GM12878 (cell line): Measurements from ENCODE around the gene MSL2. TPM values are rescaled to one million over a fixed set of nuclear protein-coding genes. Genes with fewer than 3 reads are reported as not detected.
"Not testable (repeated sequence)": the region's sequence is repeated elsewhere in the genome, so short reads cannot be mapped to it uniquely, and the experiment has no call there.

Experiments used
- ATAC-seq: fragments of 200-7000 bp; cut with Tn5 transposase; 3 replicates; pipeline ENCODE4 v1.9.1; 2020; ENCODE audit warnings: mild to moderate bottlenecking, moderate library complexity
- BruUV-seq: library from RNA; stranded (reverse); fragments of 400-500 nt; replicated peaks from 2 replicates; lab custom pipeline; 2021; lab: Mats Ljungman, UMichigan
- CTCF ChIA-PET: fragments of 300-600 bp; sonication (Branson Sonifier 250); formaldehyde crosslinking; extraction: SDS; loops from one replicate; lab custom pipeline; 2021; ENCODE audit warnings: inconsistent platforms; lab: Yijun Ruan, JAX
- POLR2A ChIA-PET: fragments of 350-600 bp; formaldehyde crosslinking; extraction: SDS; loops from one replicate; lab custom pipeline; 2021; ENCODE audit warnings: inconsistent platforms; lab: Charles Lee
- RAD21 ChIA-PET: fragments of 300-600 bp; sonication (Branson Sonifier 250); formaldehyde crosslinking; loops from one replicate; lab custom pipeline; 2023; ENCODE audit warnings: antibody characterized with exemption; ENCODE audit not compliant: unreplicated experiment; lab: Charles Lee
- SMC1A ChIA-PET: fragments of 300-600 bp; sonication (Branson Sonifier 250); formaldehyde crosslinking; loops from one replicate; lab custom pipeline; 2023; ENCODE audit not compliant: unreplicated experiment, uncharacterized antibody; lab: Charles Lee
- DNase-seq: peaks from one replicate; pipeline ENCODE4 v3.0.0-alpha.2; 2011; ENCODE audit warnings: low read depth, low spot score
- FAIRE-seq: peaks from 3 replicates; lab custom pipeline; 2011; peaks lifted over from hg19 to GRCh38; lab: Jason Lieb, UNC
- H2AFZ ChIP-seq: 2 replicates; pipeline ENCODE4 v1.6.0; 2011; ENCODE audit warnings: low read depth, low read length, control low read depth; ENCODE audit not compliant: control insufficient read depth
- H3K27ac ChIP-seq: 2 replicates; pipeline ENCODE4 v1.5.1; 2011; ENCODE audit warnings: control low read depth; ENCODE audit not compliant: control insufficient read depth, insufficient read depth
- H3K27me3 ChIP-seq, 2 experiments: replicated peaks in 1 of 2; 2 replicates each; pipeline versions ENCODE4 v1.6.0 to v1.6.1; 2011; ENCODE audit warnings: low read length in 1 of 2; ENCODE audit not compliant: control insufficient read depth in 2 of 2, insufficient read depth in 2 of 2
- H3K36me3 ChIP-seq, 2 experiments: 2 replicates each; pipeline ENCODE4 v1.5.1; 2011; ENCODE audit warnings: low read length in 1 of 2; ENCODE audit not compliant: control insufficient read depth in 2 of 2, insufficient read depth in 2 of 2
- H3K4me1 ChIP-seq: 2 replicates; pipeline ENCODE4 v1.6.1; 2011; ENCODE audit warnings: mild to moderate bottlenecking, low read length, moderate library complexity, mixed read lengths; ENCODE audit not compliant: control insufficient read depth, insufficient read depth
- H3K4me2 ChIP-seq: 2 replicates; pipeline ENCODE4 v1.6.0; 2011; ENCODE audit warnings: control low read depth; ENCODE audit not compliant: control insufficient read depth, insufficient read depth
- H3K4me3 ChIP-seq: fragments of 200-600 bp; sonication (generic); 2 replicates; pipeline ENCODE4 v1.5.1; 2016
- H3K79me2 ChIP-seq: 2 replicates; pipeline ENCODE4 v1.6.0; 2011; ENCODE audit warnings: low read length; ENCODE audit not compliant: control insufficient read depth, insufficient read depth
- H3K9ac ChIP-seq: 2 replicates; pipeline ENCODE4 v1.8.0; 2011; ENCODE audit warnings: low read length, control low read depth, mixed read lengths; ENCODE audit not compliant: control insufficient read depth, insufficient read depth
- H3K9me3 ChIP-seq: replicated peaks from 3 replicates; pipeline ENCODE4 v1.5.1; 2011; ENCODE audit warnings: mild to moderate bottlenecking, low read length; ENCODE audit not compliant: control insufficient read depth, insufficient read depth
- H4K20me1 ChIP-seq: 2 replicates; pipeline ENCODE4 v1.6.0; 2011; ENCODE audit not compliant: control insufficient read depth, insufficient read depth
- REST ChIP-seq: IDR thresholded peaks from 2 replicates; pipeline ENCODE4 v1.6.1; 2012; ENCODE audit warnings: mild to moderate bottlenecking, low read depth, low read length
- WGBS: methylation state at CpG from one replicate; pipeline ENCODE4 v1.1.6; 2016; ENCODE audit warnings: low lambda C conversion rate; ENCODE audit not compliant: insufficient replicate concordance, insufficient coverage; ENCODE audit errors: missing lambda C conversion rate; 5-methylcytosine and 5-hydroxymethylcytosine counted together
- in situ Hi-C: fragments of 300-500 bp; cut with MboI; formaldehyde crosslinking; loops from 9 replicates; pipeline ENCODE4 v1.14.3; 2018; ENCODE audit warnings: mixed read lengths
- intact Hi-C: fragments of 100-400 bp; cut with micrococcal nuclease; formaldehyde crosslinking; loops from one replicate; pipeline ENCODE4 v1.14.2; 2022; ENCODE audit not compliant: unreplicated experiment
- polyA plus RNA-seq, 11 experiments: library from polyadenylated mRNA; depleted of rRNA in 4 of 11; unstranded in 6 of 11; stranded (reverse) in 5 of 11; fragments of >200 nt; fragmentation: Nextera tagmentation in 4 of 11; fragmentation: Illumina TruSeq in 1 of 11; extraction: Ambion mirVana in 4 of 11; extraction: Trizol in 1 of 11; gene quantifications; 1 replicate in 1 of 11; 2 replicates in 10 of 11; pipeline versions ENCODE4 v1.2.1 to v1.2.3, GENCODE V29; 2011 to 2016; ENCODE audit warnings: inconsistent platforms in 2 of 11, missing spikeins in 2 of 11, low read depth in 1 of 11
- total RNA-seq, 4 experiments: library from RNA; depleted of rRNA in 3 of 4; stranded (reverse); fragments of >200 nt in 3 of 4; fragmentation: Illumina TruSeq in 1 of 4; extraction: Trizol in 1 of 4; gene quantifications; 2 replicates each; pipeline versions ENCODE4 v1.2.1 to v1.2.3, GENCODE V29; 2013 to 2021

MSL2 gene
- total and polyA plus RNA-seq, 10 of the 15 experiments (the other 5 are each of a cell fraction or from before 2014, with no cell fraction given): 3.5 to 31.7 (median 10.5) TPM

GRCh38 chr3:136146981-136147729, 49.0 kb downstream of the MSL2 start:
- ATAC-seq (no peak), DNase-seq (no peak), FAIRE-seq (no peak)
- no peaks in the 10 kb centered on the region for H3K4me1 ChIP-seq
- no peaks in the 10 kb centered on the region for H3K27me3 ChIP-seq
- H2AFZ ChIP-seq: no peak overlapping the region
- ChIA-PET POLR2A (interaction anchor here (0.8 kb wide), 1 partner anchor 49 kb away, joined by 3 read pairs; the partner anchor contains the start of gene MSL2), RAD21 (interaction anchor here (1.3 kb wide), 1 partner anchor 867 kb away, joined by 3 read pairs; no protein-coding TSS in a partner anchor), CTCF (interaction anchor here (1.3 kb wide), 1 partner anchor 9 kb away, joined by 4 read pairs; no protein-coding TSS in a partner anchor), SMC1A (interaction anchor here (1.1 to 2.5 kb wide), 4 partner anchors 9 to 48 kb away, joined by 3 to 7 read pairs (median 4); no protein-coding TSS in a partner anchor)
- BruUV-seq: no TSS peak
- TF ChIP-seq REST: no peak
- 90% methylated on average over 6 of the region's 6 CpGs for WGBS
- in situ Hi-C loops: no loop called here
- intact Hi-C loops: no loop called here
- no peak overlapping the region for H3K9ac ChIP-seq
- no peak overlapping the region for H3K4me3 ChIP-seq
- peaks cover 3% of the 10 kb centered on the region; the same call in 1 of the 2 replicates for H4K20me1 ChIP-seq
- H3K36me3 ChIP-seq: peaks cover 0 to 18% of the 10 kb centered on the region in 2 experiments; a peak in 2 of 4 replicates
- no peaks in the 10 kb centered on the region for H3K9me3 ChIP-seq
- H3K27ac ChIP-seq: no peak overlapping the region
- peaks cover 22% of the 10 kb centered on the region for H3K79me2 ChIP-seq
- no peak overlapping the region for H3K4me2 ChIP-seq

GRCh38 chr3:136144397-136144796, 51.7 kb downstream of the MSL2 start:
- H3K9ac ChIP-seq, H3K4me3 ChIP-seq, H3K9me3 ChIP-seq, H2AFZ ChIP-seq, in situ Hi-C loops, POLR2A ChIA-PET, RAD21 ChIA-PET, H3K4me1 ChIP-seq, H3K36me3 ChIP-seq, DNase-seq, H3K27me3 ChIP-seq, ATAC-seq, H3K79me2 ChIP-seq, FAIRE-seq, H3K27ac ChIP-seq, BruUV-seq, H4K20me1 ChIP-seq, H3K4me2 ChIP-seq: not testable (repeated sequence)
- intact Hi-C loops: loop anchor here (5.0 kb wide), 1 partner anchor 67 kb away; no protein-coding TSS in a partner anchor
- ChIA-PET CTCF (interaction anchor here (0.9 to 1.0 kb wide), 2 partner anchors 11 to 35 kb away, joined by 3 to 4 read pairs; no protein-coding TSS in a partner anchor), SMC1A (interaction anchor here (0.5 to 1.9 kb wide), 3 partner anchors 11 to 871 kb away, joined by 3 to 4 read pairs (median 4); no protein-coding TSS in a partner anchor)
- WGBS: 100% methylated on average over 4 of the region's 4 CpGs
